Neural progenitor cell (in vitro differentiated cells): ENCODE results near the gene PLK2. TPM values are rescaled to one million over a fixed set of nuclear protein-coding genes. Genes with fewer than 3 reads are reported as not detected.

ENCODE experiments used
- DNase-seq: peaks from one replicate; pipeline ENCODE4 v3.0.0-alpha.2; 2016; ENCODE audit warnings: low spot score
- H2AFZ ChIP-seq: fragments of 200-600 bp; sonication (generic); replicated peaks from 2 replicates; pipeline ENCODE4 v1.6.1; 2016; ENCODE audit warnings: antibody characterized with exemption
- H3F3A ChIP-seq: fragments of 200-600 bp; sonication (generic); 2 replicates; pipeline ENCODE4 v1.6.1; 2016; ENCODE audit warnings: antibody characterized with exemption, low read depth
- H3K27ac ChIP-seq: fragments of 200-600 bp; sonication (generic); 2 replicates; pipeline ENCODE4 v1.5.1; 2016; ENCODE audit warnings: mild to moderate bottlenecking
- H3K27me3 ChIP-seq: fragments of 200-600 bp; sonication (generic); 2 replicates; pipeline ENCODE4 v1.6.1; 2016; ENCODE audit warnings: mild to moderate bottlenecking, moderate library complexity
- H3K36me3 ChIP-seq: fragments of 200-600 bp; sonication (generic); 2 replicates; pipeline ENCODE4 v1.5.1; 2016
- H3K4me1 ChIP-seq: fragments of 200-600 bp; sonication (generic); 2 replicates; pipeline ENCODE4 v1.6.1; 2016; ENCODE audit warnings: mixed run types
- H3K4me2 ChIP-seq: fragments of 200-600 bp; sonication (generic); 2 replicates; pipeline ENCODE4 v1.6.1; 2016
- H3K4me3 ChIP-seq: fragments of 200-600 bp; sonication (generic); 2 replicates; pipeline ENCODE4 v1.5.1; 2016
- H3K79me2 ChIP-seq: fragments of 200-600 bp; sonication (generic); 2 replicates; pipeline ENCODE4 v1.6.1; 2016; ENCODE audit warnings: low read depth
- H3K9ac ChIP-seq: fragments of 200-600 bp; sonication (generic); 2 replicates; pipeline ENCODE4 v1.6.1; 2016
- H3K9me3 ChIP-seq: fragments of 200-600 bp; sonication (generic); 2 replicates; pipeline ENCODE4 v1.5.1; 2016; ENCODE audit warnings: low read depth
- H4K20me1 ChIP-seq: fragments of 200-600 bp; sonication (generic); 2 replicates; pipeline ENCODE4 v1.6.1; 2016; ENCODE audit warnings: low read depth
- H3K27ac Mint-ChIP-seq: 3 replicates; pipeline ENCODE4 v1.8.0; 2021; ENCODE audit warnings: mixed read lengths
- H3K27me3 Mint-ChIP-seq: 2 replicates; pipeline ENCODE4 v1.8.0; 2022; ENCODE audit warnings: low read depth, mild to moderate bottlenecking, inconsistent platforms, moderate library complexity, mixed read lengths; ENCODE audit not compliant: insufficient read depth
- H3K36me3 Mint-ChIP-seq: 3 replicates; pipeline ENCODE4 v1.8.0; 2021; ENCODE audit warnings: mixed read lengths
- H3K4me1 Mint-ChIP-seq: 3 replicates; pipeline ENCODE4 v1.8.0; 2021; ENCODE audit warnings: mixed read lengths
- H3K4me3 Mint-ChIP-seq: 3 replicates; pipeline ENCODE4 v1.8.0; 2021; ENCODE audit warnings: mild to moderate bottlenecking, moderate library complexity, mixed read lengths
- H3K9me3 Mint-ChIP-seq: 3 replicates; pipeline ENCODE4 v1.8.0; 2020; ENCODE audit warnings: mixed read lengths
- CTCF ChIP-seq: fragments of 200-600 bp; sonication (generic); IDR thresholded peaks from 2 replicates; pipeline ENCODE4 v1.5.1; 2017; ENCODE audit warnings: antibody characterized with exemption, mild to moderate bottlenecking
- EZH2 ChIP-seq: fragments of 200-600 bp; sonication (generic); IDR thresholded peaks from 2 replicates; pipeline ENCODE4 v1.6.1; 2017; ENCODE audit warnings: antibody characterized with exemption, mild to moderate bottlenecking, moderate library complexity
- EZH2phosphoT487 ChIP-seq: fragments of 200-600 bp; sonication (generic); IDR thresholded peaks from 2 replicates; pipeline ENCODE4 v1.6.1; 2017; ENCODE audit warnings: antibody characterized with exemption
- total RNA-seq: library from RNA; depleted of rRNA; stranded (reverse); fragments of >200 nt; gene quantifications from 2 replicates; pipeline ENCODE4 v1.2.3, GENCODE V29; 2015; ENCODE audit warnings: low replicate concordance

The PLK2 gene
- total RNA-seq, 1 donor from 2014 or later = 10.1 TPM

DNA sequence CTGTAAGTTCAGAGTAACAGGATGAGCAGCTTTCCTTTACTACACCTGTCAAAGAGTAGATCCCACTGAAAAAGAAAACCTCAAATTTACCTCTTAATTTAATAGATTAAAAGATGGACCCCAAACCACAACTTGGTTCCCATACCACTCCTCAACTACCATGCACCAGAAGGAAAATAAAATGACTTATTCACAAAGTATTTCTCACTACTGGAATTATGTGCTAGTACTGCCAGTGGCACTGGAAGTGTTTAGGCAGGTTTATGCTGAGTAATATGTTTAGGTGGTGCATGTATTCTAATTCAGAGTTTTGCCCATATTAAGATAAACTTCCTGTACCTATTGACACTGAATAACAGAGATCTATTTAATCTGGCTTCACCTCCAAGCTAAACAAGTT, 6.6 kb downstream of the PLK2 start:
- H3K9ac ChIP-seq = no peak overlapping the region
- H3K79me2 ChIP-seq = no peaks in the 10 kb centered on the region
- no peaks in the 10 kb centered on the region for H4K20me1 ChIP-seq
- DNase-seq = no peak
- H3K4me3 Mint-ChIP-seq = no peak overlapping the region
- peaks cover 4% of the 10 kb centered on the region for H3K27me3 ChIP-seq
- no peak overlapping the region for H3K27ac Mint-ChIP-seq
- no peak overlapping the region for H3K27ac ChIP-seq
- no peak overlapping the region for H3K4me2 ChIP-seq
- H3K36me3 Mint-ChIP-seq = peaks cover 24% of the 10 kb centered on the region
- H3K9me3 Mint-ChIP-seq = no peaks in the 10 kb centered on the region
- H2AFZ ChIP-seq = no peak overlapping the region
- no peaks in the 10 kb centered on the region for H3K9me3 ChIP-seq
- no peaks in the 10 kb centered on the region for H3K4me1 ChIP-seq
- H3K27me3 Mint-ChIP-seq = peaks cover 2% of the 10 kb centered on the region
- no peak overlapping the region for H3K4me3 ChIP-seq
- peaks cover 1% of the 10 kb centered on the region for H3K4me1 Mint-ChIP-seq
- H3F3A ChIP-seq = no peaks in the 10 kb centered on the region
- H3K36me3 ChIP-seq = no peaks in the 10 kb centered on the region
- no peak for TF ChIP-seq CTCF
- no peak for TF ChIP-seq EZH2phosphoT487
- TF ChIP-seq EZH2 = no peak

GRCh38 chr5:58452566-58453258, 7.2 kb downstream of the PLK2 start:
- H3K4me1 ChIP-seq = no peaks in the 10 kb centered on the region
- H3K4me3 ChIP-seq = no peak overlapping the region
- Mint-ChIP-seq H3K4me1 (no peaks in the 10 kb centered on the region), H3K9me3 (no peaks in the 10 kb centered on the region), H3K27me3 (peaks cover 2% of the 10 kb centered on the region), H3K36me3 (peaks cover 24% of the 10 kb centered on the region), H3K4me3 (peak overlapping the region; percentile 53), H3K27ac (no peak overlapping the region)
- no peaks in the 10 kb centered on the region for H3K9me3 ChIP-seq
- no peaks in the 10 kb centered on the region for H4K20me1 ChIP-seq
- H3K27ac ChIP-seq = no peak overlapping the region
- no peak for DNase-seq
- H3K4me2 ChIP-seq = no peak overlapping the region
- no peaks in the 10 kb centered on the region for H3F3A ChIP-seq
- H3K9ac ChIP-seq = no peak overlapping the region
- H2AFZ ChIP-seq = no peak overlapping the region
- H3K79me2 ChIP-seq = no peaks in the 10 kb centered on the region
- H3K36me3 ChIP-seq = no peaks in the 10 kb centered on the region
- no peaks in the 10 kb centered on the region for H3K27me3 ChIP-seq
- TF ChIP-seq EZH2phosphoT487 (no peak), CTCF (no peak), EZH2 (no peak)

DNA sequence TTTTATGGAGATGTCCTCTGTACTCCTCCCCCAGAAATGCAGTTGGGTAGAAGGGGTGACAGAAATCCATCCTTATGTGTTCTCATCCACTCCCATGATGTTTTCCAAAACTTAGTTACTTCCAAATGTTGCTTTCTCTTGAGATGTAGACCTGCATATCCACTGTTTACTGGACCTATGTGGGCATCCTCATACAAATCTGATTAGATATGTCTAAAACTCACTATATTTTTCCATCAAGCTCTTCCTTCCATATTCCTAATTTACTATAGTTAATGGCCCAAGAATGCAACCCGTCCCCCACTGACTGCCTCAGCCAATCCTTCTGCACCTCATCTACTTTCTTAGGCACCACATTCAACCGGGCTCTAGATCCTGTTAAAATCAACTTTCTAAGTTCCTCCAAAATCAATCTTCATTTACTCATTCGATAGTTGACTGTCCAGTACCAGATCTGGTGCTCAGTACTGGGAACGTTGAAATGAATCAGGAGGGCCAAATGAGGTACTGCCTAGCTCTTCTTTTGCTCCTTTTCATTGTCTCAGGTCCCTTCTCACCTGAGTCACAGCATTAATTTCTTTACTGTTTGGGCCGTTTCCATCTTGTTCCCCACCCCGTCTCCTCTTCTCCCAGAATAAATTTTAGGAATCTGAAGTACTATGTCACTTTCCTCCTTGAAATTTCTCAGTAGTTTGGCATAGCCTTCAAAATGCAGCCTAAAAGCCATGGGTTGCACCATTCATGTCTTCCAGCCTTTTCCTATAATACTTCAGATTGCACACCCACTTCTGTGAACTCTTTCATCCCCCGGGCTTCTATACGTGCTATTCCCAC, 7.9 kb downstream of the PLK2 start:
- Mint-ChIP-seq H3K9me3 (no peaks in the 10 kb centered on the region), H3K27ac (no peak overlapping the region)

More for the DNA sequence above, 7.9 kb downstream of the PLK2 start:
- Histone ChIP-seq H3K36me3 (no peaks in the 10 kb centered on the region), H3K27me3 (no peaks in the 10 kb centered on the region), H2AFZ (no peak overlapping the region), H3K4me2 (no peak overlapping the region), H3K9ac (no peak overlapping the region), H3K79me2 (no peaks in the 10 kb centered on the region), H3K27ac (no peak overlapping the region), H4K20me1 (no peaks in the 10 kb centered on the region), H3K9me3 (no peaks in the 10 kb centered on the region), H3F3A (no peaks in the 10 kb centered on the region), H3K4me1 (no peaks in the 10 kb centered on the region), H3K4me3 (no peak overlapping the region)
- peaks cover 2% of the 10 kb centered on the region for H3K27me3 Mint-ChIP-seq
- DNase-seq = no peak
- H3K4me1 Mint-ChIP-seq = no peaks in the 10 kb centered on the region
- H3K36me3 Mint-ChIP-seq = peaks cover 22% of the 10 kb centered on the region
- no peak for TF ChIP-seq CTCF
- no peak for TF ChIP-seq EZH2
- TF ChIP-seq EZH2phosphoT487 = no peak
- no peak overlapping the region for H3K4me3 Mint-ChIP-seq
